Measurements from ENCODE around the gene TRIM3. TPM values are rescaled to one million over a fixed set of nuclear protein-coding genes. Genes with fewer than 3 reads are reported as not detected.

The TRIM3 gene
- total RNA-seq, 1 experiment from 2014 or later: 13.4 TPM

- H3K4me1 ChIP-seq (ENCODE audit: control insufficient read depth in 1 of 2, insufficient read depth in 2 of 2, low read length in 2 of 2): peaks cover 4 to 12% of the 10 kb centered on the region in 2 experiments; a peak in 3 of 4 replicates
- no peaks in the 10 kb centered on the region for H3K9me2 ChIP-seq (ENCODE audit: insufficient read depth)
- H3K4me2 ChIP-seq (ENCODE audit: low read length): no peak overlapping the region
- RAD21 ChIA-PET (ENCODE audit: low non-redundant PET in 1 of 2, low total read pairs in 2 of 2, uncharacterized antibody in 2 of 2, unreplicated experiment in 2 of 2): no interaction called here
- no peak overlapping the region for H3K4me3 ChIP-seq (replicated peaks in 1 of 2; ENCODE audit: low read depth in 1 of 2, low read length in 2 of 2)
- no peaks in the 10 kb centered on the region for H3K27me3 ChIP-seq (ENCODE audit: insufficient read depth, low read length)
- no peak overlapping the region for H3K27ac ChIP-seq (ENCODE audit: low read depth, low read length)
- H3K9ac ChIP-seq (ENCODE audit: low read length): no peak overlapping the region
- DNase-seq (ENCODE audit: low read depth, low spot score) (no peak), ATAC-seq (no peak)
- TF ChIP-seq SIN3A (IDR thresholded peaks at IDR 0.05; ENCODE audit: low read depth) (no peak), ZNF274 (IDR thresholded peaks at IDR 0.05; ENCODE audit: low read depth, low read length) (no peak), ZBTB33 (IDR thresholded peaks at IDR 0.05; ENCODE audit: extremely low read depth, insufficient replicate concordance, low read length) (no peak), MAX (IDR thresholded peaks at IDR 0.05) (no peak), CEBPB (IDR thresholded peaks at IDR 0.05; ENCODE audit: low read depth) (no peak), JUND (IDR thresholded peaks at IDR 0.05) (no peak), FOSL1 (IDR thresholded peaks at IDR 0.05; ENCODE audit: low read depth) (no peak), TCF7L2 (IDR thresholded peaks at IDR 0.05; ENCODE audit: borderline replicate concordance, extremely low read depth, insufficient read depth, insufficient read length) (no peak), ZFX (IDR thresholded peaks at IDR 0.05) (no peak), ATF3 (IDR thresholded peaks at IDR 0.05) (no peak), YY1 (IDR thresholded peaks at IDR 0.05; ENCODE audit: extremely low read depth, insufficient replicate concordance, low read depth, low read length) (no peak), POLR2A (IDR thresholded peaks at IDR 0.05; ENCODE audit: borderline replicate concordance, extremely low read depth, insufficient read depth, insufficient read length) (no peak), SRF (IDR thresholded peaks at IDR 0.05; ENCODE audit: low read depth) (no peak), SP1 (IDR thresholded peaks at IDR 0.05; ENCODE audit: low read depth) (no peak), CBX3 (IDR thresholded peaks at IDR 0.05; ENCODE audit: low read depth) (no peak), EZH2 (IDR thresholded peaks at IDR 0.05) (no peak), REST (IDR thresholded peaks at IDR 0.05; ENCODE audit: low read depth) (no peak), CTCF (IDR thresholded peaks at IDR 0.05 in 2 of 3, conservative IDR thresholded peaks at IDR 0.05 in 1 of 3; ENCODE audit: borderline replicate concordance in 1 of 3, insufficient read depth in 1 of 3, low read depth in 2 of 3, low read length in 2 of 3) (no peak)
- no peaks in the 10 kb centered on the region for H4K20me1 ChIP-seq (ENCODE audit: insufficient read depth)
- H3K9me3 ChIP-seq (ENCODE audit: control insufficient read depth in 1 of 2, insufficient read depth in 1 of 2, low read depth in 1 of 2, low read length in 2 of 2): no peaks in the 10 kb centered on the region
- H3K79me2 ChIP-seq (ENCODE audit: insufficient read depth, low read length): no peaks in the 10 kb centered on the region
- POLR2A ChIA-PET: no interaction called here
- CTCF ChIA-PET: interaction anchor here (1.2 kb wide), 1 partner anchor 42 kb away, joined by 3 read pairs; no protein-coding TSS in a partner anchor
- no peak overlapping the region for H2AFZ ChIP-seq (ENCODE audit: low read depth, low read length, poor library complexity, severe bottlenecking)
- BruUV-seq (replicated peaks): no TSS peak
- H3K36me3 ChIP-seq (ENCODE audit: control insufficient read depth in 1 of 2, insufficient read depth in 2 of 2, low read length in 2 of 2): no peaks in the 10 kb centered on the region
- intact Hi-C loops (cut with micrococcal nuclease): no loop called here
Measured at GRCh38 chr11:6401464-6401863, 72.3 kb downstream of the TRIM3 start.
